Sigmoid colon (tissue), 7 donors: ENCODE measurements around the gene CNN2. TPM values are rescaled to one million over a fixed set of nuclear protein-coding genes. Genes with fewer than 3 reads are reported as not detected.

Experiments used
- DNase-seq: peaks from one replicate; pipeline ENCODE4 v3.0.0-alpha.2; 2019
- H3K27ac ChIP-seq, 4 donors: fragments of 200-600 bp; sonication (generic); one replicate each; pipeline ENCODE4 v1.5.1; 2016 to 2019; ENCODE audit warnings: mild to moderate bottlenecking in 1 of 4
- H3K27me3 ChIP-seq, 3 donors: fragments of 200-600 bp; sonication (generic); one replicate each; pipeline ENCODE4 v1.5.1; 2019; ENCODE audit warnings: mild to moderate bottlenecking in 1 of 3
- H3K36me3 ChIP-seq, 4 donors: fragments of 200-600 bp; sonication (generic); one replicate each; pipeline ENCODE4 v1.5.1; 2016 to 2019
- H3K4me1 ChIP-seq, 4 donors: fragments of 200-600 bp; sonication (generic); one replicate each; pipeline ENCODE4 v1.5.1; 2017 to 2019
- H3K4me3 ChIP-seq, 4 donors: fragments of 200-600 bp; sonication (generic); one replicate each; pipeline ENCODE4 v1.5.1; 2017 to 2019; ENCODE audit warnings: mild to moderate bottlenecking in 2 of 4, moderate library complexity in 1 of 4
- H3K9me3 ChIP-seq, 4 donors: fragments of 200-600 bp in 3 of 4; sonication (generic) in 3 of 4; one replicate each; pipeline versions ENCODE4 v1.5.1 to v1.6.1; 2013 to 2019
- EP300 ChIP-seq, 4 donors: sonication (generic); formaldehyde crosslinking; IDR thresholded peaks; one replicate each; pipeline ENCODE4 v1.6.1; 2017; ENCODE audit warnings: antibody characterized with exemption in 4 of 4
- POLR2A ChIP-seq, 2 donors: fragments of 450-650 bp; IDR thresholded peaks; one replicate each; pipeline ENCODE4 v1.6.1; 2016; ENCODE audit warnings: antibody characterized with exemption in 2 of 2, mild to moderate bottlenecking in 2 of 2, moderate library complexity in 2 of 2
- POLR2AphosphoS5 ChIP-seq, 4 donors: sonication (generic); formaldehyde crosslinking; IDR thresholded peaks; one replicate each; pipeline ENCODE4 v1.6.1; 2017; ENCODE audit warnings: antibody characterized with exemption in 4 of 4
- WGBS, 2 donors: extraction: QIAGEN DNeasy Blood & Tissue Kit; methylation state at CpG; one replicate each; pipeline ENCODE4 v1.1.7; 2013; 5-methylcytosine and 5-hydroxymethylcytosine counted together
- intact Hi-C: fragments of 100-400 bp; cut with DNase I; formaldehyde crosslinking; loops from one replicate; pipeline ENCODE4 v1.15.1; 2023
- polyA plus RNA-seq, 3 donors: library from polyadenylated mRNA; stranded (reverse); fragments of 200-250 nt; gene quantifications; one replicate each; pipeline ENCODE4 v1.2.3, GENCODE V29; 2013
- total RNA-seq, 4 donors: library from RNA; depleted of rRNA; stranded (reverse); fragments of >200 nt; gene quantifications; one replicate each; pipeline ENCODE4 v1.1.0, GENCODE V29; 2016
- TF ChIP-seq, protein P1 (sequence below), 4 experiments: fragments of 450-650 bp in 3 of 4; fragments of 200-600 bp in 1 of 4; IDR thresholded peaks; one replicate each; pipeline ENCODE4 v1.5.1; 2016 to 2019; ENCODE audit warnings: antibody characterized with exemption in 4 of 4, mild to moderate bottlenecking in 3 of 4, moderate library complexity in 2 of 4
- donor health status: healthy with polysubstance abuse.
- donor health status: Bipolar disorder and iron deficiency.
- donor health status: healthy.

The CNN2 gene
- total and polyA plus RNA-seq, 7 donors: 25.5 to 115 (median 48.0) TPM

DNA sequence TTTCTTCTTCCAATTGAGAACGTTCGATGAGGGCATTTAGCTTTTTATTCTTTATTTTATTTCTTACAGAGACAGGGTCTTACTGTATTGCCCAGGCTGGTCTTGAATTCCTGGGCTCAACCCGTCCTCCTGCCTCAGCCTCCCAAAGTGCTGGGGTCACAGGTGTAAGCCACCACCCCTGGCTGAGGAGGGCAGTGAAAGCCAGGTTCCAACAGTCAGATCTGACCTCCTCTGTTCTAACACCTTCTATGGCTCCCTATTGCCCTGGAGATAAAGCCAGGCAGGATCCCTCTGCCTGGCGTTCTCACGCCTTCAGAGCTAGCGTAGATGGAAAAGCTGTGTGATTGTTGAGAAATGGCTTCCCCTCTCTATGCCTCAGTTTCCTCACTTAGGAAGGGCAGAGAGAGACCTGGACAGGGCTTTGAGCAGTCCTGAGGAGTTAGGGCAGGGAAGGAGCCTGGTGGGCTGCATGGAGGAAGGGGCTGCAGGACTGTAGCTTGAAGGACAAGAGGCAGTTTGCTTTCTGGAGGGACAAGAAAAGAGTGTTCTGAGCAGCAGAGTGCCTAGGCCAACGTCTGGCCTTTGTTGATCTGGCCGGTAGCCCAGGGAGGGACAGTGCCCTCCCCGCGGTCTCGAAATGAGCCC, 46.1 kb downstream of the CNN2 start:
- TF ChIP-seq, protein P1, sequence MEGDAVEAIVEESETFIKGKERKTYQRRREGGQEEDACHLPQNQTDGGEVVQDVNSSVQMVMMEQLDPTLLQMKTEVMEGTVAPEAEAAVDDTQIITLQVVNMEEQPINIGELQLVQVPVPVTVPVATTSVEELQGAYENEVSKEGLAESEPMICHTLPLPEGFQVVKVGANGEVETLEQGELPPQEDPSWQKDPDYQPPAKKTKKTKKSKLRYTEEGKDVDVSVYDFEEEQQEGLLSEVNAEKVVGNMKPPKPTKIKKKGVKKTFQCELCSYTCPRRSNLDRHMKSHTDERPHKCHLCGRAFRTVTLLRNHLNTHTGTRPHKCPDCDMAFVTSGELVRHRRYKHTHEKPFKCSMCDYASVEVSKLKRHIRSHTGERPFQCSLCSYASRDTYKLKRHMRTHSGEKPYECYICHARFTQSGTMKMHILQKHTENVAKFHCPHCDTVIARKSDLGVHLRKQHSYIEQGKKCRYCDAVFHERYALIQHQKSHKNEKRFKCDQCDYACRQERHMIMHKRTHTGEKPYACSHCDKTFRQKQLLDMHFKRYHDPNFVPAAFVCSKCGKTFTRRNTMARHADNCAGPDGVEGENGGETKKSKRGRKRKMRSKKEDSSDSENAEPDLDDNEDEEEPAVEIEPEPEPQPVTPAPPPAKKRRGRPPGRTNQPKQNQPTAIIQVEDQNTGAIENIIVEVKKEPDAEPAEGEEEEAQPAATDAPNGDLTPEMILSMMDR (IDR thresholded peaks at IDR 0.05): no peak
- TF ChIP-seq EP300 (IDR thresholded peaks at IDR 0.05): no peak
- TF ChIP-seq POLR2AphosphoS5 (IDR thresholded peaks at IDR 0.05): no peak
- no peak for TF ChIP-seq POLR2A (IDR thresholded peaks at IDR 0.05)
- no peak overlapping the region for H3K4me3 ChIP-seq
- H3K4me1 ChIP-seq: peaks cover 0 to 18% (median 9%) of the 10 kb centered on the region in 4 donors
- peaks cover 21 to 54% (median 42%) of the 10 kb centered on the region in 3 donors for H3K27me3 ChIP-seq
- no peak for DNase-seq
- no peaks in the 10 kb centered on the region for H3K36me3 ChIP-seq
- intact Hi-C loops: no loop called here
- 51 to 84% methylated on average over 11 of the region's 11 CpGs for WGBS, 2 donors
- H3K9me3 ChIP-seq: no peaks in the 10 kb centered on the region
- no peak overlapping the region for H3K27ac ChIP-seq

- intact Hi-C loops: no loop called here
- whole genome bisulfite sequencing, 2 donors: 67 to 86% methylated on average over 30 of the region's 30 CpGs
Observed at GRCh38 chr19:1073063-1073955, 46.9 kb downstream of the CNN2 start.

GRCh38 chr19:1073956-1074517, 47.6 kb downstream of the CNN2 start:
- DNase-seq: no peak
- WGBS, 2 donors: 52 to 74% methylated on average over 28 of the region's 28 CpGs
- no peaks in the 10 kb centered on the region for H3K9me3 ChIP-seq
- intact Hi-C loops: no loop called here
- H3K4me1 ChIP-seq: peaks cover 0 to 16% (median 8%) of the 10 kb centered on the region in 4 donors
- H3K27me3 ChIP-seq: peaks cover 14 to 39% (median 27%) of the 10 kb centered on the region in 3 donors
- no peak overlapping the region for H3K27ac ChIP-seq
- no peak for TF ChIP-seq EP300 (IDR thresholded peaks at IDR 0.05)
- TF ChIP-seq POLR2A (IDR thresholded peaks at IDR 0.05): no peak
- TF ChIP-seq, protein P1 (IDR thresholded peaks at IDR 0.05): no peak
- TF ChIP-seq POLR2AphosphoS5 (IDR thresholded peaks at IDR 0.05): no peak
- no peak overlapping the region for H3K4me3 ChIP-seq
- no peaks in the 10 kb centered on the region for H3K36me3 ChIP-seq

More at GRCh38 chr19:1073063-1073955, 46.9 kb downstream of the CNN2 start:
- Histone ChIP-seq H3K4me1 (peaks cover 0 to 16% (median 8%) of the 10 kb centered on the region in 4 donors), H3K27ac (no peak overlapping the region), H3K36me3 (no peaks in the 10 kb centered on the region), H3K27me3 (peaks cover 16 to 46% (median 34%) of the 10 kb centered on the region in 3 donors), H3K4me3 (no peak overlapping the region), H3K9me3 (no peaks in the 10 kb centered on the region)
- no peak for DNase-seq
- no peak for TF ChIP-seq POLR2A (IDR thresholded peaks at IDR 0.05)
- TF ChIP-seq, protein P1 (IDR thresholded peaks at IDR 0.05): no peak
- no peak for TF ChIP-seq POLR2AphosphoS5 (IDR thresholded peaks at IDR 0.05)
- TF ChIP-seq EP300 (IDR thresholded peaks at IDR 0.05): no peak

- Histone ChIP-seq H3K4me3 (peak overlapping the region in 2 of 4 donors; percentile 2 to 9), H3K27ac (no peak overlapping the region), H3K9me3 (no peaks in the 10 kb centered on the region), H3K4me1 (peaks cover 0 to 16% (median 8%) of the 10 kb centered on the region in 4 donors), H3K36me3 (no peaks in the 10 kb centered on the region), H3K27me3 (peaks cover 14 to 32% (median 20%) of the 10 kb centered on the region in 3 donors)
- WGBS, 2 donors: 6 to 29% methylated on average over 54 of the region's 54 CpGs
- peak; percentile 87 for DNase-seq
- TF ChIP-seq, protein P1 (IDR thresholded peaks at IDR 0.05): no peak
- TF ChIP-seq POLR2AphosphoS5 (IDR thresholded peaks at IDR 0.05) (no peak), POLR2A (IDR thresholded peaks at IDR 0.05) (no peak), EP300 (IDR thresholded peaks at IDR 0.05) (no peak)
- intact Hi-C loops: no loop called here
Observed at GRCh38 chr19:1074544-1075283, 48.3 kb downstream of the CNN2 start.
